ENCODE results near the gene SRP54.

DNA sequence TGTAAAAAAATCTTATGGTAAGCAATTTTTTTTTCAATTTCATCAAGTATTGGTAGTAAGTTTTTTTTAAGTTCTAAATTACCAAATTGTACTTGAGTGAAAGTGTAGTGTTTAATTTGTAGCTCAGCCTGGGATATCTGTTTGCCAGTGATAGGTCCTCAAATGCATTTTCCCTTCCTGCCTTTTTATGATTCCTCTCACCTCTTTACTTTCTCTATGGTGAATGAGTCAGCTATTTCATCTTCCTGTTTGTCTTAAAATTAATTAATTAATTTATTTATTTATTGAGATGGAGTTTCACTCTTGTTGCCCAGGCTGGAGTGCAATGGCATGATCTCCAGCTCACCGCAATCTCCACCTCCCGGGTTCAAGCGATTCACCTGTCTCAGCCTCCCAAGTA is 10.6 kb downstream of the SRP54 start:
- TF ChIP-seq, protein P1, sequence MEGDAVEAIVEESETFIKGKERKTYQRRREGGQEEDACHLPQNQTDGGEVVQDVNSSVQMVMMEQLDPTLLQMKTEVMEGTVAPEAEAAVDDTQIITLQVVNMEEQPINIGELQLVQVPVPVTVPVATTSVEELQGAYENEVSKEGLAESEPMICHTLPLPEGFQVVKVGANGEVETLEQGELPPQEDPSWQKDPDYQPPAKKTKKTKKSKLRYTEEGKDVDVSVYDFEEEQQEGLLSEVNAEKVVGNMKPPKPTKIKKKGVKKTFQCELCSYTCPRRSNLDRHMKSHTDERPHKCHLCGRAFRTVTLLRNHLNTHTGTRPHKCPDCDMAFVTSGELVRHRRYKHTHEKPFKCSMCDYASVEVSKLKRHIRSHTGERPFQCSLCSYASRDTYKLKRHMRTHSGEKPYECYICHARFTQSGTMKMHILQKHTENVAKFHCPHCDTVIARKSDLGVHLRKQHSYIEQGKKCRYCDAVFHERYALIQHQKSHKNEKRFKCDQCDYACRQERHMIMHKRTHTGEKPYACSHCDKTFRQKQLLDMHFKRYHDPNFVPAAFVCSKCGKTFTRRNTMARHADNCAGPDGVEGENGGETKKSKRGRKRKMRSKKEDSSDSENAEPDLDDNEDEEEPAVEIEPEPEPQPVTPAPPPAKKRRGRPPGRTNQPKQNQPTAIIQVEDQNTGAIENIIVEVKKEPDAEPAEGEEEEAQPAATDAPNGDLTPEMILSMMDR (IDR thresholded peaks at IDR 0.05), result no peak
- no peak for TF ChIP-seq POLR2A (IDR thresholded peaks at IDR 0.05)

All from adrenal gland (tissue), 5 donors.